Measurements from ENCODE around the gene ESYT1.

GRCh38 chr12:56189099-56189917 lies 61.2 kb downstream of the ESYT1 start, which contains the start of gene SMARCC2:
- no peak for TF ChIP-seq POLR2A (IDR thresholded peaks at IDR 0.05; ENCODE audit: low read length)
- TF ChIP-seq GATA1 (IDR thresholded peaks at IDR 0.05; ENCODE audit: low read depth, low read length), result no peak
